ENCODE data around the gene TSC2. TPM values are rescaled to one million over a fixed set of nuclear protein-coding genes. Genes with fewer than 3 reads are reported as not detected.

The TSC2 gene
- total and polyA plus RNA-seq, 4 donors, result 23.3 to 51.2 (median 28.7) TPM

- Histone ChIP-seq H3K9ac (ENCODE audit: low read depth in 1 of 2, low read length in 2 of 2) (peak overlapping the region in 1 of 2 donors; percentile 36), H3K36me3 (ENCODE audit: control insufficient read depth in 4 of 4, insufficient read depth in 3 of 4, low read depth in 1 of 4, low read length in 3 of 4) (no peaks in the 10 kb centered on the region), H3K4me1 (ENCODE audit: control insufficient read depth in 4 of 4, insufficient read depth in 4 of 4, low read length in 3 of 4) (peaks cover 24 to 70% (median 55%) of the 10 kb centered on the region in 4 donors), H3K9me3 (ENCODE audit: control insufficient read depth in 4 of 4, low read length in 3 of 4) (no peaks in the 10 kb centered on the region), H3K27ac (ENCODE audit: low read depth in 1 of 2, low read length in 2 of 2) (peak overlapping the region; percentile 46 to 49), H3K4me3 (ENCODE audit: low read depth in 1 of 3, low read length in 3 of 3) (peak overlapping the region in 2 of 3 donors; percentile 46 to 89), H3K27me3 (ENCODE audit: control insufficient read depth in 4 of 4, insufficient read depth in 4 of 4, low read length in 3 of 4) (no peaks in the 10 kb centered on the region)
- WGBS, result 82% methylated on average over 16 of the region's 16 CpGs
- no peak for TF ChIP-seq ZBTB33 (IDR thresholded peaks at IDR 0.05)
- TF ChIP-seq NR2F2 (IDR thresholded peaks at IDR 0.05), result no peak
- TF ChIP-seq REST (IDR thresholded peaks at IDR 0.05), result no peak
- TF ChIP-seq YY1 (IDR thresholded peaks at IDR 0.05), result no peak
- TF ChIP-seq EGR1 (IDR thresholded peaks at IDR 0.05; ENCODE audit: low read depth in 2 of 2), result no peak
- no peak for TF ChIP-seq RAD21 (IDR thresholded peaks at IDR 0.05)
- TF ChIP-seq HNF4A (conservative IDR thresholded peaks at IDR 0.05), result no peak
- TF ChIP-seq, protein P1, sequence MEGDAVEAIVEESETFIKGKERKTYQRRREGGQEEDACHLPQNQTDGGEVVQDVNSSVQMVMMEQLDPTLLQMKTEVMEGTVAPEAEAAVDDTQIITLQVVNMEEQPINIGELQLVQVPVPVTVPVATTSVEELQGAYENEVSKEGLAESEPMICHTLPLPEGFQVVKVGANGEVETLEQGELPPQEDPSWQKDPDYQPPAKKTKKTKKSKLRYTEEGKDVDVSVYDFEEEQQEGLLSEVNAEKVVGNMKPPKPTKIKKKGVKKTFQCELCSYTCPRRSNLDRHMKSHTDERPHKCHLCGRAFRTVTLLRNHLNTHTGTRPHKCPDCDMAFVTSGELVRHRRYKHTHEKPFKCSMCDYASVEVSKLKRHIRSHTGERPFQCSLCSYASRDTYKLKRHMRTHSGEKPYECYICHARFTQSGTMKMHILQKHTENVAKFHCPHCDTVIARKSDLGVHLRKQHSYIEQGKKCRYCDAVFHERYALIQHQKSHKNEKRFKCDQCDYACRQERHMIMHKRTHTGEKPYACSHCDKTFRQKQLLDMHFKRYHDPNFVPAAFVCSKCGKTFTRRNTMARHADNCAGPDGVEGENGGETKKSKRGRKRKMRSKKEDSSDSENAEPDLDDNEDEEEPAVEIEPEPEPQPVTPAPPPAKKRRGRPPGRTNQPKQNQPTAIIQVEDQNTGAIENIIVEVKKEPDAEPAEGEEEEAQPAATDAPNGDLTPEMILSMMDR (IDR thresholded peaks at IDR 0.05; ENCODE audit: low read depth, low read length, missing input control), result no peak
- TF ChIP-seq, protein P2, sequence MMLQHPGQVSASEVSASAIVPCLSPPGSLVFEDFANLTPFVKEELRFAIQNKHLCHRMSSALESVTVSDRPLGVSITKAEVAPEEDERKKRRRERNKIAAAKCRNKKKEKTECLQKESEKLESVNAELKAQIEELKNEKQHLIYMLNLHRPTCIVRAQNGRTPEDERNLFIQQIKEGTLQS (IDR thresholded peaks at IDR 0.05), result no peak
- TF ChIP-seq JUND (IDR thresholded peaks at IDR 0.05), result no peak
- no peak for TF ChIP-seq GABPA (IDR thresholded peaks at IDR 0.05 in 1 of 2, conservative IDR thresholded peaks at IDR 0.05 in 1 of 2)
- no peak for TF ChIP-seq SP1 (IDR thresholded peaks at IDR 0.05)
- TF ChIP-seq HNF4G (IDR thresholded peaks at IDR 0.05), result no peak
- no peak for TF ChIP-seq RXRA (IDR thresholded peaks at IDR 0.05)
- no peak for DNase-seq (ENCODE audit: low spot score)
Measured at GRCh38 chr16:2025878-2026460, 21.8 kb upstream of the TSC2 start.

DNA sequence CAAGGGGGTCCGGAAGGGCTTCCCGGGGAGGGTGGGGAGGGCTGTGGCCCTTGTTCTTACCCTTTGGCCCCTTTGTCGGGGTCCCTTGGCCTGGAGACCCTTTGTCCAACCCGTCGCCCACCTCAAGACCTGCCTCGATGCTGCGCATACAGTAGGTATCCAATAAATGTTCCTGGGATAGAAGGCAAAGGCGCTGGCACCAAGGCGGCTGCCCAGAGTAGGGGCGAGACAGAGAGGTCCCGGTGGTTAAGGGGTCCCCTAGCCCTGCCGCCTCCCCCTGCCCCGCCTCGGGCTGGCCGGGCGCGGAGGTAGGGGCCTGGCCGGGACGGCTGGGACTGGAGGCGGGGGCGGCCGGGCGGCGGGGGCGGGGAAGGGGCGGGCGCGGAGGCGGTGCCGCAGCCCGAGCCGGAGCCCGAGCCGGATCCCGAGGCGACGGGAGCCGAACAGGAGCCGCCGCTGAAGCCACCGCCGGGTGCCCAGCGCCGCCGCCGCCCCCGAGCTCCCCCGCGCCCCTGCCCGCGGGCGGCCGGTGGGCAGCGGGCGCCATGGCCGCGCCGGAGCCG lies 21.2 kb upstream of the TSC2 start, which contains the start of gene NHERF2:
NHERF2 (plus strand) TSS at position 442 of the 563 bp plus-strand sequence; CDS start at position 546, 104 bp downstream.
- Histone ChIP-seq H3K4me3 (ENCODE audit: low read depth in 1 of 3, low read length in 3 of 3) (peak within 1 kb of the TSS; percentile 89 to 99 (median 89)), H3K9ac (ENCODE audit: low read depth in 1 of 2, low read length in 2 of 2) (peak within 1 kb of the TSS; percentile 64 to 94), H3K36me3 (ENCODE audit: control insufficient read depth in 4 of 4, insufficient read depth in 3 of 4, low read depth in 1 of 4, low read length in 3 of 4) (no peaks in the 10 kb centered on the region), H3K27me3 (ENCODE audit: control insufficient read depth in 4 of 4, insufficient read depth in 4 of 4, low read length in 3 of 4) (no peaks in the 10 kb centered on the region), H3K27ac (ENCODE audit: low read depth in 1 of 2, low read length in 2 of 2) (peak within 1 kb of the TSS; percentile 49 to 65), H3K4me1 (ENCODE audit: control insufficient read depth in 4 of 4, insufficient read depth in 4 of 4, low read length in 3 of 4) (peaks cover 24 to 76% (median 60%) of the 10 kb centered on the region in 4 donors), H3K9me3 (ENCODE audit: control insufficient read depth in 4 of 4, low read length in 3 of 4) (no peaks in the 10 kb centered on the region)
- DNase-seq (ENCODE audit: low spot score), result no peak
- TF ChIP-seq HNF4G (IDR thresholded peaks at IDR 0.05) (no peak), NR2F2 (IDR thresholded peaks at IDR 0.05) (no peak), ZBTB33 (IDR thresholded peaks at IDR 0.05) (no peak)
- WGBS, result 6% methylated on average over 59 of the region's 59 CpGs

All from liver (tissue), 9 donors.